T-helper 2 cell (primary cell): ENCODE measurements around the gene FAM120B.
A peak's percentile ranks its signal among the peaks of the same experiment; 100 is the strongest.

Experiments used
- DNase-seq, 5 experiments: peaks; one replicate each; pipeline versions ENCODE4 v3.0.0 to v3.0.0-alpha.2; 2012 to 2022

Gene FAM120B

GRCh38 chr6:170288091-170288631 is 18.4 kb upstream of the FAM120B start:
- no peak for DNase-seq

- no peak for DNase-seq
These were observed 17.7 kb upstream of the FAM120B start for GRCh38 chr6:170288852-170289179.

- peak in 1 of 5 experiments; percentile 22 for DNase-seq
These were observed 17.2 kb upstream of the FAM120B start for GRCh38 chr6:170289180-170289931.

- DNase-seq, result no peak
These were observed 16.6 kb upstream of the FAM120B start for GRCh38 chr6:170289951-170290295.

GRCh38 chr6:170290296-170291128 is 16.0 kb upstream of the FAM120B start, which contains the start of gene DLL1:
DLL1 (minus strand) TSS chr6:170291078; CDS start chr6:170290139, 939 bp downstream.
- peak in 1 of 5 experiments; percentile 20 for DNase-seq

- DNase-seq, result peak in 2 of 5 experiments; percentile 34 to 52
These were observed 15.1 kb upstream of the FAM120B start for GRCh38 chr6:170291271-170292110.

- DNase-seq, result no peak
These were observed 14.5 kb upstream of the FAM120B start for GRCh38 chr6:170292111-170292406.

- no peak for DNase-seq
These were observed 14.0 kb upstream of the FAM120B start for GRCh38 chr6:170292407-170293158.

- no peak for DNase-seq
These were observed 13.0 kb upstream of the FAM120B start for GRCh38 chr6:170293341-170294231.

- no peak for DNase-seq
These were observed 12.2 kb upstream of the FAM120B start for GRCh38 chr6:170294298-170294730.

- no peak for DNase-seq
These were observed 11.6 kb upstream of the FAM120B start for GRCh38 chr6:170294813-170295509.

- DNase-seq, result peak in 2 of 5 experiments; percentile 27 to 45
These were observed 10.8 kb upstream of the FAM120B start for GRCh38 chr6:170295510-170296422.

- DNase-seq, result no peak
These were observed 10.2 kb upstream of the FAM120B start for GRCh38 chr6:170296423-170296745.

GRCh38 chr6:170296746-170297575 is 9.6 kb upstream of the FAM120B start:
- DNase-seq, result no peak

- DNase-seq, result no peak
These were observed 8.8 kb upstream of the FAM120B start for GRCh38 chr6:170297576-170298330.

- no peak for DNase-seq
These were observed 7.9 kb upstream of the FAM120B start for GRCh38 chr6:170298688-170299087.

- no peak for DNase-seq
These were observed 5.4 kb upstream of the FAM120B start for GRCh38 chr6:170301184-170301583.
